ENCODE data around the gene PDZD8.
"Not testable (repeated sequence)": the region's sequence is repeated elsewhere in the genome, so short reads cannot be mapped to it uniquely, and the experiment has no call there.

PDZD8 gene

GRCh38 chr10:117230107-117230506 is 145.1 kb downstream of the PDZD8 start:
- DNase-seq (ENCODE audit: low spot score); FAIRE-seq: not testable (repeated sequence)

- DNase-seq (ENCODE audit: low spot score) (no peak), FAIRE-seq (no peak)
Observed at GRCh38 chr10:117228210-117228609, 147.0 kb downstream of the PDZD8 start.
